ENCODE measurements around the gene MYDGF.

GRCh38 chr19:4694211-4694987 is 24.3 kb upstream of the MYDGF start:
- no peak for TF ChIP-seq NFYB (CRISPR knock-in tag; conservative IDR thresholded peaks at IDR 0.05; ENCODE audit: low read depth)
- TF ChIP-seq, protein P1, sequence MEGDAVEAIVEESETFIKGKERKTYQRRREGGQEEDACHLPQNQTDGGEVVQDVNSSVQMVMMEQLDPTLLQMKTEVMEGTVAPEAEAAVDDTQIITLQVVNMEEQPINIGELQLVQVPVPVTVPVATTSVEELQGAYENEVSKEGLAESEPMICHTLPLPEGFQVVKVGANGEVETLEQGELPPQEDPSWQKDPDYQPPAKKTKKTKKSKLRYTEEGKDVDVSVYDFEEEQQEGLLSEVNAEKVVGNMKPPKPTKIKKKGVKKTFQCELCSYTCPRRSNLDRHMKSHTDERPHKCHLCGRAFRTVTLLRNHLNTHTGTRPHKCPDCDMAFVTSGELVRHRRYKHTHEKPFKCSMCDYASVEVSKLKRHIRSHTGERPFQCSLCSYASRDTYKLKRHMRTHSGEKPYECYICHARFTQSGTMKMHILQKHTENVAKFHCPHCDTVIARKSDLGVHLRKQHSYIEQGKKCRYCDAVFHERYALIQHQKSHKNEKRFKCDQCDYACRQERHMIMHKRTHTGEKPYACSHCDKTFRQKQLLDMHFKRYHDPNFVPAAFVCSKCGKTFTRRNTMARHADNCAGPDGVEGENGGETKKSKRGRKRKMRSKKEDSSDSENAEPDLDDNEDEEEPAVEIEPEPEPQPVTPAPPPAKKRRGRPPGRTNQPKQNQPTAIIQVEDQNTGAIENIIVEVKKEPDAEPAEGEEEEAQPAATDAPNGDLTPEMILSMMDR (IDR thresholded peaks at IDR 0.05) = no peak

Data from WTC11 (cell line).